ENCODE data around the gene SEMA4D.

SEMA4D gene

GRCh38 chr9:89477811-89478630 is 19.9 kb downstream of the SEMA4D start:
- peaks cover 81% of the 10 kb centered on the region for H4K20me1 ChIP-seq (ENCODE audit: insufficient read depth, low read length, poor library complexity, severe bottlenecking)
- H3K4me1 ChIP-seq (ENCODE audit: insufficient read depth, low read length, poor library complexity, severe bottlenecking) = peaks cover 81% of the 10 kb centered on the region
- no peaks in the 10 kb centered on the region for H3K9me2 ChIP-seq (replicated peaks; ENCODE audit: low read depth, low read length)
- H3K79me2 ChIP-seq (ENCODE audit: insufficient read depth, low read length) = peaks cover 86% of the 10 kb centered on the region
- peak overlapping the region; percentile 90 for H3K4me2 ChIP-seq (ENCODE audit: low read depth, low read length, poor library complexity, severe bottlenecking)
- H3K9me3 ChIP-seq (ENCODE audit: insufficient read depth, low read depth, low read length) = no peaks in the 10 kb centered on the region
- H3K27me3 ChIP-seq (ENCODE audit: insufficient read depth, low read length, poor library complexity, severe bottlenecking) = no peaks in the 10 kb centered on the region
- H3K9ac ChIP-seq (ENCODE audit: low read depth, low read length, poor library complexity, severe bottlenecking) = peak overlapping the region; percentile 62
- H3K4me3 ChIP-seq (ENCODE audit: low read length, poor library complexity, severe bottlenecking) = peak overlapping the region; percentile 65
- H3K36me3 ChIP-seq (ENCODE audit: insufficient read depth, low read length) = peaks cover 61% of the 10 kb centered on the region
- no peak overlapping the region for H2AFZ ChIP-seq (ENCODE audit: low read length)
- H3F3A ChIP-seq (ENCODE audit: low read depth) = peaks cover 26% of the 10 kb centered on the region
- TF ChIP-seq EZH2phosphoT487 (IDR thresholded peaks at IDR 0.05; ENCODE audit: borderline replicate concordance) = no peak
- TF ChIP-seq, protein P1, sequence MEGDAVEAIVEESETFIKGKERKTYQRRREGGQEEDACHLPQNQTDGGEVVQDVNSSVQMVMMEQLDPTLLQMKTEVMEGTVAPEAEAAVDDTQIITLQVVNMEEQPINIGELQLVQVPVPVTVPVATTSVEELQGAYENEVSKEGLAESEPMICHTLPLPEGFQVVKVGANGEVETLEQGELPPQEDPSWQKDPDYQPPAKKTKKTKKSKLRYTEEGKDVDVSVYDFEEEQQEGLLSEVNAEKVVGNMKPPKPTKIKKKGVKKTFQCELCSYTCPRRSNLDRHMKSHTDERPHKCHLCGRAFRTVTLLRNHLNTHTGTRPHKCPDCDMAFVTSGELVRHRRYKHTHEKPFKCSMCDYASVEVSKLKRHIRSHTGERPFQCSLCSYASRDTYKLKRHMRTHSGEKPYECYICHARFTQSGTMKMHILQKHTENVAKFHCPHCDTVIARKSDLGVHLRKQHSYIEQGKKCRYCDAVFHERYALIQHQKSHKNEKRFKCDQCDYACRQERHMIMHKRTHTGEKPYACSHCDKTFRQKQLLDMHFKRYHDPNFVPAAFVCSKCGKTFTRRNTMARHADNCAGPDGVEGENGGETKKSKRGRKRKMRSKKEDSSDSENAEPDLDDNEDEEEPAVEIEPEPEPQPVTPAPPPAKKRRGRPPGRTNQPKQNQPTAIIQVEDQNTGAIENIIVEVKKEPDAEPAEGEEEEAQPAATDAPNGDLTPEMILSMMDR (conservative IDR thresholded peaks at IDR 0.05; ENCODE audit: low read length) = no peak

DNA sequence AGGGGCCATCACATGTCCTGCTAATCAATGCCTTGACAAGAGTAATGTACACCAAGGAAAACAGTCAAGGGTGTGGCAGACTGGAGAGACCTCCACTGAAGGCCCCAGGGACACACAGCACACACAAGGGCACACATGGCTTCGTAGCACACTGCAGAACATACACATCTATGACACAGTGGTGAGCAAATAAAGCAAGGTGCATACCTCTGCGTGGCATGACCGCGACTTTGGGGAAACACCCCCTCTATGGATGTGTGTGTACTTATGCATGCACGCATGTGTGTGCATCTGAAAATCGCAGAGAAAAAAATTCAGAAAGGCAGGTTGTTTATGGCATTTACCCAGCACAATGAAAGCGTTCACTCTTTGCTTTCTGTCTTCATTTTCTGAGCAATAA is 20.5 kb downstream of the SEMA4D start:
- H4K20me1 ChIP-seq (ENCODE audit: insufficient read depth, low read length, poor library complexity, severe bottlenecking) = peaks cover 78% of the 10 kb centered on the region
- TF ChIP-seq EZH2phosphoT487 (IDR thresholded peaks at IDR 0.05; ENCODE audit: borderline replicate concordance) = no peak
- TF ChIP-seq, protein P1 (conservative IDR thresholded peaks at IDR 0.05; ENCODE audit: low read length) = no peak
- peaks cover 86% of the 10 kb centered on the region for H3K79me2 ChIP-seq (ENCODE audit: insufficient read depth, low read length)
- H3K4me2 ChIP-seq (ENCODE audit: low read depth, low read length, poor library complexity, severe bottlenecking) = peak overlapping the region; percentile 90
- no peak overlapping the region for H2AFZ ChIP-seq (ENCODE audit: low read length)
- peaks cover 26% of the 10 kb centered on the region for H3F3A ChIP-seq (ENCODE audit: low read depth)
- H3K9ac ChIP-seq (ENCODE audit: low read depth, low read length, poor library complexity, severe bottlenecking) = peak overlapping the region; percentile 62
- peaks cover 63% of the 10 kb centered on the region for H3K36me3 ChIP-seq (ENCODE audit: insufficient read depth, low read length)
- peaks cover 75% of the 10 kb centered on the region for H3K4me1 ChIP-seq (ENCODE audit: insufficient read depth, low read length, poor library complexity, severe bottlenecking)
- no peaks in the 10 kb centered on the region for H3K27me3 ChIP-seq (ENCODE audit: insufficient read depth, low read length, poor library complexity, severe bottlenecking)
- peak overlapping the region; percentile 65 for H3K4me3 ChIP-seq (ENCODE audit: low read length, poor library complexity, severe bottlenecking)
- H3K9me3 ChIP-seq (ENCODE audit: insufficient read depth, low read depth, low read length) = no peaks in the 10 kb centered on the region
- no peaks in the 10 kb centered on the region for H3K9me2 ChIP-seq (replicated peaks; ENCODE audit: low read depth, low read length)

GRCh38 chr9:89476546-89476945 is 21.4 kb downstream of the SEMA4D start:
- TF ChIP-seq EZH2phosphoT487 (IDR thresholded peaks at IDR 0.05; ENCODE audit: borderline replicate concordance) = no peak
- TF ChIP-seq, protein P1 (conservative IDR thresholded peaks at IDR 0.05; ENCODE audit: low read length) = no peak
- H3K4me2 ChIP-seq (ENCODE audit: low read depth, low read length, poor library complexity, severe bottlenecking) = peak overlapping the region; percentile 90
- H3K9me2 ChIP-seq (replicated peaks; ENCODE audit: low read depth, low read length) = no peaks in the 10 kb centered on the region
- H3K36me3 ChIP-seq (ENCODE audit: insufficient read depth, low read length) = peaks cover 67% of the 10 kb centered on the region
- no peaks in the 10 kb centered on the region for H3K27me3 ChIP-seq (ENCODE audit: insufficient read depth, low read length, poor library complexity, severe bottlenecking)
- H3K9me3 ChIP-seq (ENCODE audit: insufficient read depth, low read depth, low read length) = no peaks in the 10 kb centered on the region
- peak overlapping the region; percentile 65 for H3K4me3 ChIP-seq (ENCODE audit: low read length, poor library complexity, severe bottlenecking)
- H2AFZ ChIP-seq (ENCODE audit: low read length) = no peak overlapping the region
- peak overlapping the region; percentile 62 for H3K9ac ChIP-seq (ENCODE audit: low read depth, low read length, poor library complexity, severe bottlenecking)
- peaks cover 26% of the 10 kb centered on the region for H3F3A ChIP-seq (ENCODE audit: low read depth)
- H4K20me1 ChIP-seq (ENCODE audit: insufficient read depth, low read length, poor library complexity, severe bottlenecking) = peaks cover 76% of the 10 kb centered on the region
- H3K79me2 ChIP-seq (ENCODE audit: insufficient read depth, low read length) = peaks cover 86% of the 10 kb centered on the region
- peaks cover 70% of the 10 kb centered on the region for H3K4me1 ChIP-seq (ENCODE audit: insufficient read depth, low read length, poor library complexity, severe bottlenecking)
